ENCODE results near the gene LCN15. TPM values are rescaled to one million over a fixed set of nuclear protein-coding genes. Genes with fewer than 3 reads are reported as not detected.

LCN15 gene
- total RNA-seq, 6 experiments from 2014 or later = not detected

- intact Hi-C loops (cut with DNase I) = no loop called here
- Histone ChIP-seq H3K27me3 (no peaks in the 10 kb centered on the region), H3K4me3 (no peak overlapping the region), H3K36me3 (no peaks in the 10 kb centered on the region), H3K27ac (no peak overlapping the region), H3K4me1 (no peaks in the 10 kb centered on the region), H3K9me3 (no peaks in the 10 kb centered on the region)
- DNase-seq (peak in 1 of 3 donors; percentile 55), ATAC-seq (no peak)
- WGBS (ENCODE audit: insufficient coverage, low coverage, low lambda C conversion rate, missing lambda C conversion rate) = no CpG with 5 or more reads among the region's 25 CpGs
- no peak for TF ChIP-seq CTCF (IDR thresholded peaks at IDR 0.05)
- no peak for TF ChIP-seq POLR2A (IDR thresholded peaks at IDR 0.05)
Observed at GRCh38 chr9:136760424-136760823, 3.9 kb downstream of the LCN15 start.

DNA sequence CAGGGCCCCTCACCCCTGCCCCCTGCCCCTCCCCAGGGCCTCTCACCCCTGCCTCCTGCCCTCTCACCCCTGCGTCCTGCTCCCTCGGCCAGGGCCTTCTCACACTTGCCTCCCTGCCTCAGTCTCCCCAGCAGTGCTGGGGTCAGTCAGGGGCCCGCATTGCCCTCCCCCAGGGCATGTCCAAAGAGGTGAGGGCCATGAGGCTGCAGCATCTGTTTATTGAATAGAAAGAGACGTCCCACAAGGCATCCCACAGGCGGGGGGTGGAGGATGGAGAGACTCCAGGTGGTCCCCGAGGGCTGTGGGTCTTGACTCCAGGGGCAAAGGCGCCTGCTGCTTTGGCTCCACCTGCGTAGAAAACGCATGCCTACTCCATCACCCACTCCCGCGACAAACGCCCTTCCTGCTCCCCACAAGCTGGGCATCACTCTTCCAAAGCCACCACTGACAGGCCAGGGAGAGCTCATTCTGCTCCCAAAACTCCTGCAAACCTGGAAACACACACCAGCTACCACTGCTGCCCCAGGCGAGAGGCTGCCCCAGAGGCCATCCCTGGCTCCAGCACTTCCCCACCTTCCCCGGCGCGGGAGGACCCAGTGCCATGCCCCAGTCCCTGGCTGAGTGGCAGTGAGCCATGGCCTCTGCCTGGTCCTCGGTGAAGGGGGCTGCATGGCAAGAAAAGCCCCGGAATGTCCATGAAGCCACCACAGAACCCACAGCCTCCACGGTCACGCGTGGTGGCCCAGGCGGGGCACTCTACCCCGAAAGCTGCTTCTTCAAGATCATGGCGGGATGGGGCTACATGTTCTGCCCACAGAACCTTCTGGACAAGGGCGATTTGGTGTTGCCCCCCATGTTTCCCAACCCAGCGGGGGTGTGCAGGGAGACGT is 4.6 kb downstream of the LCN15 start:
- Histone ChIP-seq H3K9me3 (no peaks in the 10 kb centered on the region), H3K36me3 (no peaks in the 10 kb centered on the region), H3K4me1 (no peaks in the 10 kb centered on the region), H3K4me3 (no peak overlapping the region), H3K27me3 (no peaks in the 10 kb centered on the region), H3K27ac (no peak overlapping the region)
- ATAC-seq (no peak), DNase-seq (no peak)
- TF ChIP-seq POLR2A (IDR thresholded peaks at IDR 0.05) (no peak), CTCF (IDR thresholded peaks at IDR 0.05) (no peak)
- 55% methylated on average over 3 of the region's 27 CpGs for WGBS (ENCODE audit: insufficient coverage, low coverage, low lambda C conversion rate, missing lambda C conversion rate)
- intact Hi-C loops (cut with DNase I) = no loop called here

DNA sequence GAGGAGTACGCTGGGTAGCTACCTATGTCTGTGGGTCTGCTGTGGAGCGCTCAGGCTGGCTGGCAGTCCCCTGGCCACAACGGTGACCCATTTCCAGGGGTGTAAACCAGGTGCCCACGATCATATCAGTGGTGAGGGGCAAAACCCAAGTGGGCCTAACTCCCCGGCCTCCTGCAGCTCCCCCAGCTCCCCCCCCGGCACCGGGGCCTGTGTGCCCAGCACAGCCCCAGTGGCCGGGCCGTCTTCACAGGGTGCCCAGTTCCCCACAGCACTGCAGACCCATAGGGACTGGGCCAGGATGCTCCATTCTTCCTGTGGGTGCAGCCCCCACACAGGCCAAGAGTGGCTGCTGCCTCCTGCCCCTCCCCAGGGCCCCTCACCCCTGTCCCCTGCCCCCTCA is 5.3 kb downstream of the LCN15 start:
- H3K36me3 ChIP-seq = no peaks in the 10 kb centered on the region
- H3K9me3 ChIP-seq = no peaks in the 10 kb centered on the region
- no CpG with 5 or more reads among the region's 9 CpGs for WGBS (ENCODE audit: insufficient coverage, low coverage, low lambda C conversion rate, missing lambda C conversion rate)
- DNase-seq (peak in 1 of 3 donors; percentile 38), ATAC-seq (no peak)
- H3K4me1 ChIP-seq = no peaks in the 10 kb centered on the region
- TF ChIP-seq CTCF (IDR thresholded peaks at IDR 0.05) (no peak), POLR2A (IDR thresholded peaks at IDR 0.05) (no peak)
- H3K27ac ChIP-seq = no peak overlapping the region
- no peak overlapping the region for H3K4me3 ChIP-seq
- intact Hi-C loops (cut with DNase I) = no loop called here
- no peaks in the 10 kb centered on the region for H3K27me3 ChIP-seq

DNA sequence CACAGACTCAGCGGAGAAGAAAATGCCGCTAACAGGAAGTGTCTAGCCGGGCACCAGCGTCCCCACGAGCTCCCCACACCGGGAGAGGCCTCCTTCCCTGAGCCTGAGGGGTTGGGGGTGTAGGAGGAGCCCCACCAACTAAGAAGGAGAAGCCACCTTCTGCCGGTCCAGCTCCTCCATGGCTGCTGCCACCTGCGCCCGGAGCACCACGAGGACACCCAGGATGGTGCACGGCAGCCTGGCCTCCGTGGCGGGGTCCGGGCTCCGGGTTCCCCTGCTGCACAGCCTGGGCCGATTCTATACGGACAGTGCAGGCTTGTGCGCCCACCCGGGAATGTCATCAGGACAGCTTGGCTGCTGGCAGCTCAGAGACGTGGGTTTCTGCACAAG is 6.6 kb downstream of the LCN15 start:
- Histone ChIP-seq H3K9me3 (no peaks in the 10 kb centered on the region), H3K4me3 (no peak overlapping the region), H3K27me3 (no peaks in the 10 kb centered on the region), H3K36me3 (no peaks in the 10 kb centered on the region), H3K27ac (no peak overlapping the region), H3K4me1 (no peaks in the 10 kb centered on the region)
- intact Hi-C loops (cut with DNase I) = no loop called here
- TF ChIP-seq POLR2A (IDR thresholded peaks at IDR 0.05) = no peak
- TF ChIP-seq CTCF (IDR thresholded peaks at IDR 0.05) = no peak
- DNase-seq (no peak), ATAC-seq (no peak)
- WGBS (ENCODE audit: insufficient coverage, low coverage, low lambda C conversion rate, missing lambda C conversion rate) = 89% methylated on average over 6 of the region's 20 CpGs
